ENCODE measurements around the gene HIPK1.

Gene HIPK1

GRCh38 chr1:113913887-113914664, 15.0 kb upstream of the HIPK1 start:
- no peak for DNase-seq

GRCh38 chr1:113916974-113917373, 12.2 kb upstream of the HIPK1 start:
- DNase-seq, result no peak

GRCh38 chr1:113917400-113918082, 11.6 kb upstream of the HIPK1 start:
- no peak for DNase-seq

- no peak for DNase-seq
Measured at GRCh38 chr1:113918243-113918642, 10.9 kb upstream of the HIPK1 start.

GRCh38 chr1:113922957-113923356, 6.2 kb upstream of the HIPK1 start:
- no peak for DNase-seq

GRCh38 chr1:113924473-113924872, 4.7 kb upstream of the HIPK1 start:
- no peak for DNase-seq

GRCh38 chr1:113928187-113928930, 765 bp upstream of the HIPK1 start:
- no peak for DNase-seq

GRCh38 chr1:113929750-113930498, 800 bp downstream of the HIPK1 start:
- DNase-seq, result peak; percentile 31

- peak; percentile 13 for DNase-seq
Measured at GRCh38 chr1:113930499-113931161, 1.5 kb downstream of the HIPK1 start.

- no peak for DNase-seq
Measured at GRCh38 chr1:113931451-113931851, 2.3 kb downstream of the HIPK1 start.

GRCh38 chr1:113934006-113934405, 4.9 kb downstream of the HIPK1 start:
- no peak for DNase-seq

- DNase-seq, result no peak
Measured at GRCh38 chr1:113934511-113935055, 5.5 kb downstream of the HIPK1 start.

GRCh38 chr1:113935176-113935575, 6.1 kb downstream of the HIPK1 start:
- DNase-seq, result no peak

- no peak for DNase-seq
Measured at GRCh38 chr1:113935970-113936369, 6.8 kb downstream of the HIPK1 start.

GRCh38 chr1:113937146-113937545, 8.0 kb downstream of the HIPK1 start:
- no peak for DNase-seq

GRCh38 chr1:113938192-113938591, 9.1 kb downstream of the HIPK1 start:
- DNase-seq, result no peak

- DNase-seq, result no peak
Measured at GRCh38 chr1:113940365-113941244, 11.5 kb downstream of the HIPK1 start.

GRCh38 chr1:113941245-113941559, 12.1 kb downstream of the HIPK1 start:
- DNase-seq, result no peak

GRCh38 chr1:113942527-113942926, 13.4 kb downstream of the HIPK1 start:
- no peak for DNase-seq

GRCh38 chr1:113943028-113943811, 14.1 kb downstream of the HIPK1 start:
- no peak for DNase-seq

Measured in NCI-H1105 treated with DMSO at 0.1 percent for 48 hours (cell line).